ENCODE results near the gene SH3PXD2B.

- TF ChIP-seq POLR2A (IDR thresholded peaks at IDR 0.05; ENCODE audit: low read depth, low read length) (no peak), TAF1 (IDR thresholded peaks at IDR 0.05; ENCODE audit: low read depth, low read length) (no peak), POLR2AphosphoS5 (IDR thresholded peaks at IDR 0.05; ENCODE audit: low read depth, low read length) (no peak), SPI1 (IDR thresholded peaks at IDR 0.05; ENCODE audit: low read depth, low read length) (no peak)
Observed at GRCh38 chr5:172436078-172436878, 18.0 kb downstream of the SH3PXD2B start.

All from GM12891 (cell line).